Fibroblast of skin of abdomen (primary cell): Measurements from ENCODE around the gene RASGRP3.
A peak's percentile ranks its signal among the peaks of the same experiment; 100 is the strongest.

Experiments
- DNase-seq: peaks from one replicate; pipeline ENCODE4 v3.0.0-alpha.2; 2013

Gene RASGRP3

GRCh38 chr2:33583194-33583938 lies 106.9 kb downstream of the RASGRP3 start:
- peak; percentile 33 for DNase-seq

- no peak for DNase-seq
Measured at GRCh38 chr2:33586766-33587165, 110.3 kb downstream of the RASGRP3 start.

GRCh38 chr2:33588232-33588631 lies 111.8 kb downstream of the RASGRP3 start:
- no peak for DNase-seq

DNA sequence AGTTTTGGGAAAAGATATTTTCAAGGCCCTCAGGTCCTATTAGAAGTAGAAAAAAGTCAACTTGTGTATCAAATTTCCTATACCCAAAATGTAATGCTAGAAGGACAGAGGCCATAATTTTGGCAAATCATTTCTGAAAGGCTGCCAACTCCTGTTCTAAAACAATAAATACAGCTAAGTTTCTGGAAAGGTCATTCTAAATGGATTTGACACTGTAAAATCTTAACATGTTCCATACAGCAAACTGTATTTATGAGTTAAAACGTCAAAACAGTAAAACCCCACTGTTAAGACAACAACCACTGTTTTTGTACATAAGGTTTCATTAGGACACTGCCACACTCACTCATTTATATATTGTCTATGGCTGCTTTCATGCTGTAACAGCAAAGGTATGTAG lies 113.0 kb downstream of the RASGRP3 start:
- no peak for DNase-seq

DNA sequence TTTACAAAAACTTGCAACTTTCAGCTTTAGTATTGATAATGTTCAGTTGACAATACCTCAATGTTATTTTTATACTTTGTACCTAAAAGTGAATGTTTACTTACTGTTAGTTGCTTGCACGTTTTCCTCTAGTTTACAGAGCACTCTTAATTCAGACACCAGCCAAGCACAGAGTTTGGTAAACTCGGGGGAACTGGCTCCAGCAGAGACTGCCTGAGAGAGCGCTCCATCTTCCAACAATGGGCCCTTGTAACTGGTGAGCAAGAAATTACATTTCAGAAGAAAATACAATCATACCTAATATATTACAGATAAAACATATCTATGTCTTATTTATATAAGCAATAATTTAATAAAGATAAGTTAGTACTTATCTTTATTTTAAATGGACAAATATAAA lies 118.9 kb downstream of the RASGRP3 start:
- no peak for DNase-seq

- DNase-seq = no peak
Measured at GRCh38 chr2:33597026-33597425, 120.6 kb downstream of the RASGRP3 start.

DNA sequence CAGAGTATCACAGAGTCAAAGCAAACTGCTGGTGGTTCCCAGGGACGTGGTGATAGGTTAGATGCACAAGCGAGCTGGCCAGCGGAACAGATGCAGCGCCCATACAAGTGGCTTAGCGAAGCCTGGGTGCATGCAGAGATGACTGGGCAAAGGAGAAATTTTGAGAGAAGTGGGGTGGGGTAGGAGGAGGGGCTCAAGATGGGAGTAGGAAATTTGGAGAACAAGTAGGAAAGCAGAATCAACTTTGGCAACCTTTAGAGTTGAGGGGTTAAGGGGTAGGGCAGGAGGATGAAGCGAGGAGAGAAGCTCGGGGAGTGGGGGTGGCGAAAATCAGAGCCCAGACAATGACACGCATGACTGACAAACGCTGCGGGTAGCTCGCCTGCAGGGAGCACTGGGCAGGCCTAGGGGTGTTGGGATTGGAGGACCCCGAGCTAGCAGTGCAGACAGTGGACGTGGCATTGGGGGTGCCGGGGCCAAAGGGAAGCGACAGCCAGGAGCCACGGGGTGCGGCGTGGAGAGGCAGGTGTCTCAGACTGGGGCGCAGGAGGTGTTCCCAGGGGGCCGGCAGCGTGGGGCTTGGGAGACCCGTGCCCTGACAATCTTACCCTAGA lies 122.2 kb downstream of the RASGRP3 start:
- DNase-seq = peak; percentile 23

DNA sequence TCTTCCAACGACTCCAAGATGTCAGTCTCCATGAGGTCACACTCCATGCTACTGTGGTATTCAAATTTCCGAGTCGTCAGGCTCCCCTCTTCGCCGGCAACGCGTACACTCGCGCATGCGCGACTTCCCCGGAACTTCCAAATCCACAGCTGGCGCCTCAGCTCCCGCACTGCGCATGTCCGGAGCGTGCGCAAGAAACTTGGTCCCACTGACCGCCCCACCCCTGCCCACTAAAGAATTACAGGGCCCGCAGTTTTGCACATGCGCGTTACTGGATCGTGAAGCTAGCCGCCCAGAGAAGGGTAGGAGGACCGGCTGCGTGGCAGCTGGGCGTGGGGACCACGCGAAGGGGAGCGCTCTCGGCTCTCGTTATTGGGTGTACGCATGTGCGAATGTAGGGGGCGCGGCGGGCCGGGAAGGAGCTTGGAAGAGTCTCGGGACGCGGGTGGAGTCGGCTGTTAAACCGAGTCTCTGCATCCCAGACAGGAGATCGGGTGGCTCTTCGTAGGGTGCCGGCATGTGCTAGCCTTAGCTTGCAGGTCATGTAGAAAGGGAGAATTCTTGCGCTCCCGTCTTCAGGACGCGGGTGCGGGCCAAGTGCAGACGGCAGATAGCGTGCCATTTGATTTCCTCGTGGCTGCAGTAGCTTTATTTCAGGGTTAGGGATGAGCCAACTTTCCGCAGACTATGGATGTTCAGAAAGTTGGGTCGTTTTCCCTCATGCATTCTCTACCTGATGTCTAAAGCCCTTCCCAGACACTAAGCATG lies 122.9 kb downstream of the RASGRP3 start, which contains the start of gene FAM98A:
TSS of gene FAM98A (minus strand) at position 125 of the 768 bp plus-strand sequence. CDS start at position 47, 78 bp downstream.
- DNase-seq = peak; percentile 100

DNA sequence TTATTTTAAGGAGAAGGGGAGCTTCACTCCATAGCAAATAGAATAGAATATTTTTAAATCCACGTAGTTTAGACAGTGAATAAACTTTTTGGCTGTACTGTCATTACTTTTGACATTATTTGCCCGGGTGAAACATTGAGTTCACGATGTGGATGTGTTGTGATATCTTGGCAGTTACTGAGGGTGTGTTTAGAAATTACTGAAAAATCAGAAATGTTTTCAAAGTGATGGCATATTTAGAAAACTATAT lies 123.4 kb downstream of the RASGRP3 start:
- DNase-seq = no peak

GRCh38 chr2:33602201-33602830 lies 125.9 kb downstream of the RASGRP3 start:
- DNase-seq = peak; percentile 34

DNA sequence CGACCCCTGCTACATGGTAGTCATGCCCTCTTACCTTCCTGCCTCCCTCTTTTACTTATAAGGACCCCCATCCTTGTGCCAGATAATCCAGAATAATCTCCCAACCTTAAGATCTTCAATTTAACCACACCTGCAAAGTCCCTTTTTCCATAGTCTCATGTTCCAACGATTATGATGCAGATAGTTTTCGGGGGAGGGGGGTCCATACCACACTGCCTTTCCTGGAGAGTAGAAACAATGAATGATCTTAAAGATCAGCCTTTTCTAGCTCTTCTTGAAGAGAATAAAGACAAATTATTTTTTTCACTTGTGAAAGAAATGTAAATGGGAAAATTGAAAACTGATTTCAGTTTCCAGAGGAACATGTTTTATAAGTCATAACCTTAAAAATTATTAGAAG lies 127.0 kb downstream of the RASGRP3 start:
- no peak for DNase-seq

- no peak for DNase-seq
Measured at GRCh38 chr2:33605056-33605455, 128.6 kb downstream of the RASGRP3 start.

- no peak for DNase-seq
Measured at GRCh38 chr2:33606100-33606499, 129.7 kb downstream of the RASGRP3 start.

DNA sequence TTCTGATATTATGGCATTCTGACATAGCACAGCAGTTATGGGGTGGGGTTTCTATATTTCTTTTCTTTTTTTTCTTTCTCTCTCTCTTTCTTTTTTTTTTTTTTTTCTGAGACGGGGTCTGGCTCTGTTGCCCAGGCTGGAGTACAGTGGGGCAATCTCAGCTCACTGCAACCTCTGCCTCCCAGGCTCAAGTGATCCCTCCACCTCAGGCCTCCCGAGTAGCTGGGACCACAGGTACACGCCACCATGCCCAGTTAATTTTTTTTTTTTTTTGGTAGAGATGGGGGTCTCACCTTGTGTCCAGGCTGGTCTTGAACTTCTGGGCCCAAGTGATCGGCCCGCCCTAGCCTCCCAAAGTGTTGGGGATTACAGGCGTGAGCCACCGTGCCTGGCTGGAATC lies 130.2 kb downstream of the RASGRP3 start:
- DNase-seq = no peak

DNA sequence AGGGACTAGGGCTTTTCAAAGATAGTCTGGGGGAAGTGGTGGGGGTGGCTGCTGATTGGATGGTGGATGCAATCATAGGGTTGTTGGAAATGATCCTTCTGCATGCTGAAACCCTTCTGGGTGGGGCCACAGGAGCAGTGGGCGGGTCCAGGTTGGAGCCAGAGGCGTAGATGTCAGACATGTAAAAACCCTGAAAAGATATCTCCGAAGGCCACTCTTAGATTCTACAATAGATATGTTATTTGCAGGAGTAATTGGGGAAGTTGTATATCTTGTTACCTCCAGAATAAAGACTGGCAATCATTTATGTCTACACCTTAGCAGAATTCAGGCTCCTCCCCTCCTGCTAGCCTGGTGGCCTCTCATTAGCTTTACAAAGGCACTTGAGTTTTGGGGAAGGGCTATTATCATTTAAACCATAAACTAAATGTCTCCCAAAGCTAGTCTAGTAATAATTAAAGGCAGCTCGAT lies 130.8 kb downstream of the RASGRP3 start:
- no peak for DNase-seq

DNA sequence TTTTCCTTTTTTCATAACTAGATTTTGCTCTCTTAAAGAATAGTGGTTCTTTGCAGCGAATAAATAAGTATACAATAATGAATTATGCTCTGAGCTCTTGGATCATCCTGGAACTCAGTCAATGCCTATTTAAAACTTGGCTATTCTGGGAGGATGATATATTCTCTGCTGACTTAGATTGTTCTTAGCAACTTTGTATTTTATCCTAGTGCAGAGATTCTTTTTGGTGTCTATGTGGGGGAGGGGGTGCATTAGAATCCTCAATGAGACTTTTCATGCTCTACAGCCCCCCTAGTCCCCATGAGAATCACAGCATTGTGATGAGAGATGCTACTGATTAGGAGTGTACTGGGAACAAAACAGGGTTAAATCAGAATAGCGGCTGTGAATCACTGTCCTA lies 131.5 kb downstream of the RASGRP3 start:
- no peak for DNase-seq

- DNase-seq = no peak
Measured at GRCh38 chr2:33614190-33614589, 137.7 kb downstream of the RASGRP3 start.
